GM23338 (cell line): ENCODE results near the gene PIMREG. TPM values are rescaled to one million over a fixed set of nuclear protein-coding genes. Genes with fewer than 3 reads are reported as not detected.

ENCODE experiments used
- ATAC-seq: fragments of 200-7000 bp; cut with Tn5 transposase; 3 replicates; pipeline ENCODE4 v1.9.1; 2020
- DNase-seq: peaks from one replicate; pipeline ENCODE4 v3.0.0-alpha.2; 2015; ENCODE audit warnings: low spot score
- H2AFZ ChIP-seq: fragments of 200-600 bp; sonication (generic); 2 replicates; pipeline ENCODE4 v1.8.0; 2016; ENCODE audit warnings: antibody characterized with exemption, mild to moderate bottlenecking, moderate library complexity
- H3F3A ChIP-seq: fragments of 200-600 bp; sonication (generic); replicated peaks from 2 replicates; pipeline ENCODE4 v1.8.0; 2017; ENCODE audit warnings: antibody characterized with exemption, mixed run types, low read depth
- H3K27ac ChIP-seq: fragments of 200-600 bp; sonication (generic); 2 replicates; pipeline ENCODE4 v1.6.1; 2016; ENCODE audit warnings: low read depth
- H3K27me3 ChIP-seq: fragments of 200-600 bp; sonication (generic); 2 replicates; pipeline ENCODE4 v1.8.0; 2016; ENCODE audit warnings: mild to moderate bottlenecking, mixed run types, moderate library complexity; ENCODE audit not compliant: insufficient read depth
- H3K36me3 ChIP-seq: fragments of 200-600 bp; sonication (generic); 2 replicates; pipeline ENCODE4 v1.8.0; 2016; ENCODE audit warnings: mild to moderate bottlenecking; ENCODE audit not compliant: insufficient read depth
- H3K4me1 ChIP-seq: fragments of 200-600 bp; sonication (generic); 2 replicates; pipeline ENCODE4 v1.8.0; 2016; ENCODE audit warnings: mild to moderate bottlenecking, moderate library complexity; ENCODE audit not compliant: insufficient read depth
- H3K4me2 ChIP-seq: fragments of 200-600 bp; sonication (generic); 2 replicates; pipeline ENCODE4 v1.7.1; 2017; ENCODE audit warnings: mixed run types
- H3K4me3 ChIP-seq: fragments of 200-600 bp; sonication (generic); 2 replicates; pipeline ENCODE4 v1.6.1; 2016; ENCODE audit warnings: mixed run types
- H3K79me2 ChIP-seq: fragments of 200-600 bp; sonication (generic); replicated peaks from 2 replicates; pipeline ENCODE4 v1.8.0; 2017; ENCODE audit warnings: mild to moderate bottlenecking; ENCODE audit not compliant: insufficient read depth
- H3K9me2 ChIP-seq: fragments of 200-600 bp; sonication (generic); 2 replicates; pipeline ENCODE4 v1.8.0; 2017; ENCODE audit not compliant: insufficient read depth
- H4K20me1 ChIP-seq: fragments of 200-600 bp; sonication (generic); replicated peaks from 2 replicates; pipeline ENCODE4 v1.8.0; 2017; ENCODE audit warnings: mild to moderate bottlenecking; ENCODE audit not compliant: insufficient read depth
- H3K27ac Mint-ChIP-seq: 2 replicates; pipeline ENCODE4 v1.8.0; 2020; ENCODE audit warnings: inconsistent platforms, mild to moderate bottlenecking, moderate library complexity, mixed read lengths
- H3K27me3 Mint-ChIP-seq: 3 replicates; pipeline ENCODE4 v1.8.0; 2022; ENCODE audit warnings: low read depth, mild to moderate bottlenecking, moderate library complexity, mixed read lengths, inconsistent platforms; ENCODE audit not compliant: insufficient read depth, poor library complexity
- H3K36me3 Mint-ChIP-seq: 3 replicates; pipeline ENCODE4 v1.8.0; 2021; ENCODE audit warnings: low read depth, mild to moderate bottlenecking, inconsistent platforms, moderate library complexity, mixed read lengths
- H3K4me1 Mint-ChIP-seq: 3 replicates; pipeline ENCODE4 v1.8.0; 2020; ENCODE audit warnings: mild to moderate bottlenecking, inconsistent platforms, mixed read lengths
- H3K4me3 Mint-ChIP-seq: 3 replicates; pipeline ENCODE4 v1.8.0; 2021; ENCODE audit warnings: moderate library complexity, mild to moderate bottlenecking, inconsistent platforms, mixed read lengths
- H3K9me3 Mint-ChIP-seq: 3 replicates; pipeline ENCODE4 v1.8.0; 2020; ENCODE audit warnings: moderate library complexity, mild to moderate bottlenecking, inconsistent platforms, mixed read lengths
- CREB1 ChIP-seq: fragments of 250-450 bp; sonication (Bioruptor Pico); IDR thresholded peaks from 2 replicates; pipeline ENCODE4 v1.5.0; 2020; ENCODE audit warnings: low read depth, mild to moderate bottlenecking, moderate library complexity
- EZH2 ChIP-seq: fragments of 200-600 bp; sonication (generic); IDR thresholded peaks from one replicate; pipeline ENCODE4 v1.8.0; 2017; ENCODE audit warnings: antibody characterized with exemption, mild to moderate bottlenecking, low read depth; ENCODE audit not compliant: unreplicated experiment
- EZH2phosphoT487 ChIP-seq: fragments of 200-600 bp; sonication (generic); IDR thresholded peaks from one replicate; pipeline ENCODE4 v1.8.1; 2018; ENCODE audit warnings: antibody characterized with exemption; ENCODE audit not compliant: unreplicated experiment
- JUNB ChIP-seq: IDR thresholded peaks from one replicate; pipeline ENCODE4 v1.6.1; 2016; ENCODE audit warnings: antibody characterized with exemption; ENCODE audit not compliant: unreplicated experiment
- NANOG ChIP-seq: IDR thresholded peaks from 2 replicates; pipeline ENCODE4 v1.6.1; 2016; ENCODE audit warnings: antibody characterized with exemption, borderline replicate concordance
- POLR2AphosphoS5 ChIP-seq: IDR thresholded peaks from 2 replicates; pipeline ENCODE4 v1.6.1; 2016; ENCODE audit warnings: antibody characterized with exemption, low read depth
- STAT1 ChIP-seq: IDR thresholded peaks from one replicate; pipeline ENCODE4 v1.6.1; 2016; ENCODE audit warnings: antibody characterized with exemption; ENCODE audit not compliant: unreplicated experiment
- ZNF114 ChIP-seq: fragments of 250-450 bp; sonication (Bioruptor Pico); IDR thresholded peaks from 2 replicates; pipeline ENCODE4 v1.5.0; 2020; ENCODE audit warnings: mild to moderate bottlenecking, moderate library complexity
- ZNF331 ChIP-seq: fragments of 250-450 bp; sonication (Bioruptor Pico); IDR thresholded peaks from 2 replicates; pipeline ENCODE4 v1.5.0; 2020; ENCODE audit warnings: low read depth, mild to moderate bottlenecking, moderate library complexity
- polyA plus RNA-seq: library from polyadenylated mRNA; unstranded; fragments of >200 nt; fragmentation: Nextera tagmentation; extraction: Ambion mirVana; gene quantifications from 2 replicates; pipeline ENCODE4 v1.2.1, GENCODE V29; 2016
- total RNA-seq: library from RNA; depleted of rRNA; stranded (reverse); fragments of >200 nt; shearing (Covaris generic); gene quantifications from 2 replicates; pipeline ENCODE4 v1.2.3, GENCODE V29; 2014
- TF ChIP-seq, protein P1 (sequence below): IDR thresholded peaks from 2 replicates; pipeline ENCODE4 v1.6.1; 2016; ENCODE audit warnings: antibody characterized with exemption
- TF ChIP-seq, protein P2 (sequence below): IDR thresholded peaks from one replicate; pipeline ENCODE4 v1.6.1; 2018; ENCODE audit warnings: antibody characterized with exemption; ENCODE audit not compliant: unreplicated experiment
- TF ChIP-seq, protein P3 (sequence below), 2 experiments: fragments of 200-600 bp in 1 of 2; sonication (generic) in 1 of 2; conservative IDR thresholded peaks; 2 replicates each; pipeline versions ENCODE4 v1.5.1 to v1.6.1; 2016 to 2017; ENCODE audit warnings: antibody characterized with exemption in 2 of 2, low read depth in 2 of 2, mild to moderate bottlenecking in 2 of 2, moderate library complexity in 1 of 2
- TF ChIP-seq, protein P4 (sequence below): fragments of 250-450 bp; sonication (Bioruptor Pico); IDR thresholded peaks from 2 replicates; pipeline ENCODE4 v1.5.0; 2020; ENCODE audit warnings: mild to moderate bottlenecking, moderate library complexity

The PIMREG gene
- total and polyA plus RNA-seq, 2 experiments from 2014 or later = 87.8 to 144 TPM

DNA sequence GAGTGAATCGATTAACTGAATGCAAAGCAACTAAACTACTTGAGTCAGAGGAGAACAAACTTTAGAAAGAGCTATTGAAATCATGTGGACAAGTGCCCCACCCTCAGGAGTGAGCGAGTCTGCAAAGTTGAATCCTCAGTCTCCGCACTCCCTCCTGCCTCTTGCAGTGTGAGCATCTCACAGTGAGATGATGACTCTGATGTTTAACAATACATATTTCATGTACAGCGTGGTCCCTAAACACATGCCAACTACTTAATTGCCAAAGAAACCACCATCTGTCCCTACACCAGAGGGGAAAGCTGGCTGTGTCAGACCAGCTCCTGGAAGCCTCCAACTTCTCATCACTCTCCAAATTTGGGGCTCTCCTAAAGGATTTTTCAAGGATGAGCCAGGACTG lies 31.2 kb downstream of the PIMREG start:
- no peak overlapping the region for H3K4me3 Mint-ChIP-seq
- peaks cover 31% of the 10 kb centered on the region for H3K4me1 Mint-ChIP-seq
- Histone ChIP-seq H3K79me2 (no peaks in the 10 kb centered on the region), H4K20me1 (no peaks in the 10 kb centered on the region), H3K9me2 (no peaks in the 10 kb centered on the region), H3K36me3 (no peaks in the 10 kb centered on the region), H3K4me1 (0 out of 2 replicates have a peak, but pooled peaks cover 3% of the 10 kb centered on the region), H3K4me3 (no peak overlapping the region), H3F3A (no peaks in the 10 kb centered on the region), H3K27me3 (no peaks in the 10 kb centered on the region), H3K4me2 (no peak overlapping the region), H2AFZ (no peak overlapping the region; the same call in 1 of the 2 replicates), H3K27ac (no peak overlapping the region)
- H3K9me3 Mint-ChIP-seq = no peaks in the 10 kb centered on the region
- ATAC-seq (no peak), DNase-seq (no peak)
- no peak overlapping the region for H3K27ac Mint-ChIP-seq
- TF ChIP-seq ZNF331 (CRISPR knock-in tag) = no peak
- no peak for TF ChIP-seq ZNF114 (CRISPR knock-in tag)
- no peak for TF ChIP-seq STAT1
- no peak for TF ChIP-seq EZH2
- TF ChIP-seq CREB1 (CRISPR knock-in tag) = no peak
- TF ChIP-seq, protein P1, sequence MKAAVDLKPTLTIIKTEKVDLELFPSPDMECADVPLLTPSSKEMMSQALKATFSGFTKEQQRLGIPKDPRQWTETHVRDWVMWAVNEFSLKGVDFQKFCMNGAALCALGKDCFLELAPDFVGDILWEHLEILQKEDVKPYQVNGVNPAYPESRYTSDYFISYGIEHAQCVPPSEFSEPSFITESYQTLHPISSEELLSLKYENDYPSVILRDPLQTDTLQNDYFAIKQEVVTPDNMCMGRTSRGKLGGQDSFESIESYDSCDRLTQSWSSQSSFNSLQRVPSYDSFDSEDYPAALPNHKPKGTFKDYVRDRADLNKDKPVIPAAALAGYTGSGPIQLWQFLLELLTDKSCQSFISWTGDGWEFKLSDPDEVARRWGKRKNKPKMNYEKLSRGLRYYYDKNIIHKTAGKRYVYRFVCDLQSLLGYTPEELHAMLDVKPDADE = no peak
- no peak for TF ChIP-seq POLR2AphosphoS5
- no peak for TF ChIP-seq JUNB
- TF ChIP-seq, protein P2, sequence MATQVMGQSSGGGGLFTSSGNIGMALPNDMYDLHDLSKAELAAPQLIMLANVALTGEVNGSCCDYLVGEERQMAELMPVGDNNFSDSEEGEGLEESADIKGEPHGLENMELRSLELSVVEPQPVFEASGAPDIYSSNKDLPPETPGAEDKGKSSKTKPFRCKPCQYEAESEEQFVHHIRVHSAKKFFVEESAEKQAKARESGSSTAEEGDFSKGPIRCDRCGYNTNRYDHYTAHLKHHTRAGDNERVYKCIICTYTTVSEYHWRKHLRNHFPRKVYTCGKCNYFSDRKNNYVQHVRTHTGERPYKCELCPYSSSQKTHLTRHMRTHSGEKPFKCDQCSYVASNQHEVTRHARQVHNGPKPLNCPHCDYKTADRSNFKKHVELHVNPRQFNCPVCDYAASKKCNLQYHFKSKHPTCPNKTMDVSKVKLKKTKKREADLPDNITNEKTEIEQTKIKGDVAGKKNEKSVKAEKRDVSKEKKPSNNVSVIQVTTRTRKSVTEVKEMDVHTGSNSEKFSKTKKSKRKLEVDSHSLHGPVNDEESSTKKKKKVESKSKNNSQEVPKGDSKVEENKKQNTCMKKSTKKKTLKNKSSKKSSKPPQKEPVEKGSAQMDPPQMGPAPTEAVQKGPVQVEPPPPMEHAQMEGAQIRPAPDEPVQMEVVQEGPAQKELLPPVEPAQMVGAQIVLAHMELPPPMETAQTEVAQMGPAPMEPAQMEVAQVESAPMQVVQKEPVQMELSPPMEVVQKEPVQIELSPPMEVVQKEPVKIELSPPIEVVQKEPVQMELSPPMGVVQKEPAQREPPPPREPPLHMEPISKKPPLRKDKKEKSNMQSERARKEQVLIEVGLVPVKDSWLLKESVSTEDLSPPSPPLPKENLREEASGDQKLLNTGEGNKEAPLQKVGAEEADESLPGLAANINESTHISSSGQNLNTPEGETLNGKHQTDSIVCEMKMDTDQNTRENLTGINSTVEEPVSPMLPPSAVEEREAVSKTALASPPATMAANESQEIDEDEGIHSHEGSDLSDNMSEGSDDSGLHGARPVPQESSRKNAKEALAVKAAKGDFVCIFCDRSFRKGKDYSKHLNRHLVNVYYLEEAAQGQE = no peak
- TF ChIP-seq, protein P3, sequence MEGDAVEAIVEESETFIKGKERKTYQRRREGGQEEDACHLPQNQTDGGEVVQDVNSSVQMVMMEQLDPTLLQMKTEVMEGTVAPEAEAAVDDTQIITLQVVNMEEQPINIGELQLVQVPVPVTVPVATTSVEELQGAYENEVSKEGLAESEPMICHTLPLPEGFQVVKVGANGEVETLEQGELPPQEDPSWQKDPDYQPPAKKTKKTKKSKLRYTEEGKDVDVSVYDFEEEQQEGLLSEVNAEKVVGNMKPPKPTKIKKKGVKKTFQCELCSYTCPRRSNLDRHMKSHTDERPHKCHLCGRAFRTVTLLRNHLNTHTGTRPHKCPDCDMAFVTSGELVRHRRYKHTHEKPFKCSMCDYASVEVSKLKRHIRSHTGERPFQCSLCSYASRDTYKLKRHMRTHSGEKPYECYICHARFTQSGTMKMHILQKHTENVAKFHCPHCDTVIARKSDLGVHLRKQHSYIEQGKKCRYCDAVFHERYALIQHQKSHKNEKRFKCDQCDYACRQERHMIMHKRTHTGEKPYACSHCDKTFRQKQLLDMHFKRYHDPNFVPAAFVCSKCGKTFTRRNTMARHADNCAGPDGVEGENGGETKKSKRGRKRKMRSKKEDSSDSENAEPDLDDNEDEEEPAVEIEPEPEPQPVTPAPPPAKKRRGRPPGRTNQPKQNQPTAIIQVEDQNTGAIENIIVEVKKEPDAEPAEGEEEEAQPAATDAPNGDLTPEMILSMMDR (conservative IDR thresholded peaks at IDR 0.05; ENCODE audit: low read depth in 2 of 2) = no peak
- TF ChIP-seq, protein P4, sequence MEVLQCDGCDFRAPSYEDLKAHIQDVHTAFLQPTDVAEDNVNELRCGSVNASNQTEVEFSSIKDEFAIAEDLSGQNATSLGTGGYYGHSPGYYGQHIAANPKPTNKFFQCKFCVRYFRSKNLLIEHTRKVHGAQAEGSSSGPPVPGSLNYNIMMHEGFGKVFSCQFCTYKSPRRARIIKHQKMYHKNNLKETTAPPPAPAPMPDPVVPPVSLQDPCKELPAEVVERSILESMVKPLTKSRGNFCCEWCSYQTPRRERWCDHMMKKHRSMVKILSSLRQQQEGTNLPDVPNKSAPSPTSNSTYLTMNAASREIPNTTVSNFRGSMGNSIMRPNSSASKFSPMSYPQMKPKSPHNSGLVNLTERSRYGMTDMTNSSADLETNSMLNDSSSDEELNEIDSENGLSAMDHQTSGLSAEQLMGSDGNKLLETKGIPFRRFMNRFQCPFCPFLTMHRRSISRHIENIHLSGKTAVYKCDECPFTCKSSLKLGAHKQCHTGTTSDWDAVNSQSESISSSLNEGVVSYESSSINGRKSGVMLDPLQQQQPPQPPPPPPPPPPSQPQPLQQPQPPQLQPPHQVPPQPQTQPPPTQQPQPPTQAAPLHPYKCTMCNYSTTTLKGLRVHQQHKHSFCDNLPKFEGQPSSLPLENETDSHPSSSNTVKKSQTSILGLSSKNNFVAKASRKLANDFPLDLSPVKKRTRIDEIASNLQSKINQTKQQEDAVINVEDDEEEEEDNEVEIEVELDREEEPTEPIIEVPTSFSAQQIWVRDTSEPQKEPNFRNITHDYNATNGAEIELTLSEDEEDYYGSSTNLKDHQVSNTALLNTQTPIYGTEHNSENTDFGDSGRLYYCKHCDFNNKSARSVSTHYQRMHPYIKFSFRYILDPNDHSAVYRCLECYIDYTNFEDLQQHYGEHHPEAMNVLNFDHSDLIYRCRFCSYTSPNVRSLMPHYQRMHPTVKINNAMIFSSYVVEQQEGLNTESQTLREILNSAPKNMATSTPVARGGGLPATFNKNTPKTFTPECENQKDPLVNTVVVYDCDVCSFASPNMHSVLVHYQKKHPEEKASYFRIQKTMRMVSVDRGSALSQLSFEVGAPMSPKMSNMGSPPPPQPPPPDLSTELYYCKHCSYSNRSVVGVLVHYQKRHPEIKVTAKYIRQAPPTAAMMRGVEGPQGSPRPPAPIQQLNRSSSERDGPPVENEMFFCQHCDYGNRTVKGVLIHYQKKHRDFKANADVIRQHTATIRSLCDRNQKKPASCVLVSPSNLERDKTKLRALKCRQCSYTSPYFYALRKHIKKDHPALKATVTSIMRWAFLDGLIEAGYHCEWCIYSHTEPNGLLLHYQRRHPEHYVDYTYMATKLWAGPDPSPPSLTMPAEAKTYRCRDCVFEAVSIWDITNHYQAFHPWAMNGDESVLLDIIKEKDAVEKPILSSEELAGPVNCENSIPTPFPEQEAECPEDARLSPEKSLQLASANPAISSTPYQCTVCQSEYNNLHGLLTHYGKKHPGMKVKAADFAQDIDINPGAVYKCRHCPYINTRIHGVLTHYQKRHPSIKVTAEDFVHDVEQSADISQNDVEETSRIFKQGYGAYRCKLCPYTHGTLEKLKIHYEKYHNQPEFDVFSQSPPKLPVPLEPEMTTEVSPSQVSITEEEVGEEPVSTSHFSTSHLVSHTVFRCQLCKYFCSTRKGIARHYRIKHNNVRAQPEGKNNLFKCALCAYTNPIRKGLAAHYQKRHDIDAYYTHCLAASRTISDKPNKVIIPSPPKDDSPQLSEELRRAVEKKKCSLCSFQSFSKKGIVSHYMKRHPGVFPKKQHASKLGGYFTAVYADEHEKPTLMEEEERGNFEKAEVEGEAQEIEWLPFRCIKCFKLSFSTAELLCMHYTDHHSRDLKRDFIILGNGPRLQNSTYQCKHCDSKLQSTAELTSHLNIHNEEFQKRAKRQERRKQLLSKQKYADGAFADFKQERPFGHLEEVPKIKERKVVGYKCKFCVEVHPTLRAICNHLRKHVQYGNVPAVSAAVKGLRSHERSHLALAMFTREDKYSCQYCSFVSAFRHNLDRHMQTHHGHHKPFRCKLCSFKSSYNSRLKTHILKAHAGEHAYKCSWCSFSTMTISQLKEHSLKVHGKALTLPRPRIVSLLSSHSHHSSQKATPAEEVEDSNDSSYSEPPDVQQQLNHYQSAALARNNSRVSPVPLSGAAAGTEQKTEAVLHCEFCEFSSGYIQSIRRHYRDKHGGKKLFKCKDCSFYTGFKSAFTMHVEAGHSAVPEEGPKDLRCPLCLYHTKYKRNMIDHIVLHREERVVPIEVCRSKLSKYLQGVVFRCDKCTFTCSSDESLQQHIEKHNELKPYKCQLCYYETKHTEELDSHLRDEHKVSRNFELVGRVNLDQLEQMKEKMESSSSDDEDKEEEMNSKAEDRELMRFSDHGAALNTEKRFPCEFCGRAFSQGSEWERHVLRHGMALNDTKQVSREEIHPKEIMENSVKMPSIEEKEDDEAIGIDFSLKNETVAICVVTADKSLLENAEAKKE = no peak
- TF ChIP-seq NANOG = no peak
- no peak for TF ChIP-seq EZH2phosphoT487
- peaks cover 12% of the 10 kb centered on the region for H3K27me3 Mint-ChIP-seq
- H3K36me3 Mint-ChIP-seq = no peaks in the 10 kb centered on the region
